Occipital lobe (tissue), 2 donors: Measurements from ENCODE around the gene GPX8. TPM values are rescaled to one million over a fixed set of nuclear protein-coding genes. Genes with fewer than 3 reads are reported as not detected.

Experiments
- DNase-seq: peaks from one replicate; lab custom pipeline; 2025; lab: John Stamatoyannopoulos, UW
- total RNA-seq: library from RNA; depleted of rRNA; stranded (reverse); fragments of >200 nt; gene quantifications from one replicate; pipeline ENCODE4 v1.2.3, GENCODE V29; 2014

Gene GPX8
- 4.4 TPM for total RNA-seq

GRCh38 chr5:55159763-55160492, at the start of gene GPX8:
Gene GPX8 (plus strand): TSS chr5:55160171. CDS start chr5:55160193, 22 bp downstream.
- no peak for DNase-seq

GRCh38 chr5:55110217-55110616, 49.8 kb upstream of the GPX8 start:
- DNase-seq = no peak

- DNase-seq = no peak
Observed at GRCh38 chr5:55113327-55113726, 46.6 kb upstream of the GPX8 start.

- no peak for DNase-seq
Observed at GRCh38 chr5:55114061-55114460, 45.9 kb upstream of the GPX8 start.

- no peak for DNase-seq
Observed at GRCh38 chr5:55123365-55123764, 36.6 kb upstream of the GPX8 start.

GRCh38 chr5:55134053-55134722, 25.8 kb upstream of the GPX8 start:
- no peak for DNase-seq

- no peak for DNase-seq
Observed at GRCh38 chr5:55136521-55136920, 23.4 kb upstream of the GPX8 start.

- no peak for DNase-seq
Observed at GRCh38 chr5:55140908-55141665, 18.9 kb upstream of the GPX8 start.

- no peak for DNase-seq
Observed at GRCh38 chr5:55141945-55142690, 17.9 kb upstream of the GPX8 start.

GRCh38 chr5:55143624-55144023, 16.3 kb upstream of the GPX8 start:
- no peak for DNase-seq

- DNase-seq = no peak
Observed at GRCh38 chr5:55146080-55146479, 13.9 kb upstream of the GPX8 start.

GRCh38 chr5:55146543-55147151, 13.3 kb upstream of the GPX8 start:
- peak; percentile 40 for DNase-seq

GRCh38 chr5:55149308-55149795, 10.6 kb upstream of the GPX8 start:
- DNase-seq = no peak

- DNase-seq = no peak
Observed at GRCh38 chr5:55151923-55152842, 7.8 kb upstream of the GPX8 start.

GRCh38 chr5:55154873-55155272, 5.1 kb upstream of the GPX8 start:
- DNase-seq = no peak

GRCh38 chr5:55160493-55161209, 680 bp downstream of the GPX8 start:
- no peak for DNase-seq

- DNase-seq = no peak
Observed at GRCh38 chr5:55162666-55163065, 2.7 kb downstream of the GPX8 start.

GRCh38 chr5:55171471-55171870, 11.5 kb downstream of the GPX8 start:
- no peak for DNase-seq
